ENCODE measurements around the gene TOR1A. TPM values are rescaled to one million over a fixed set of nuclear protein-coding genes. Genes with fewer than 3 reads are reported as not detected.

Gene TOR1A
- polyA plus RNA-seq, 1 donor = 32.4 TPM

- Histone ChIP-seq H3K9me3 (ENCODE audit: control insufficient read depth, low read depth, low read length) (no peaks in the 10 kb centered on the region), H3K4me3 (ENCODE audit: low read length) (no peak overlapping the region), H3K4me1 (ENCODE audit: control insufficient read depth, insufficient read depth, low read length) (no peaks in the 10 kb centered on the region), H3K27me3 (ENCODE audit: control insufficient read depth, insufficient read depth, low read length) (no peaks in the 10 kb centered on the region), H3K36me3 (ENCODE audit: control insufficient read depth, insufficient read depth, low read length) (peaks cover 38% of the 10 kb centered on the region), H3K27ac (ENCODE audit: low read length) (no peak overlapping the region)
- no peak for DNase-seq
- no CpG with 5 or more reads among the region's 14 CpGs for WGBS (ENCODE audit: insufficient coverage, low lambda C conversion rate)
Observed at GRCh38 chr9:129865668-129866320, 41.9 kb upstream of the TOR1A start.

- no CpG with 5 or more reads among the region's 11 CpGs for WGBS (ENCODE audit: insufficient coverage, low lambda C conversion rate)
- no peaks in the 10 kb centered on the region for H3K4me1 ChIP-seq (ENCODE audit: control insufficient read depth, insufficient read depth, low read length)
- H3K4me3 ChIP-seq (ENCODE audit: low read length) = no peak overlapping the region
- H3K36me3 ChIP-seq (ENCODE audit: control insufficient read depth, insufficient read depth, low read length) = peaks cover 42% of the 10 kb centered on the region
- no peaks in the 10 kb centered on the region for H3K9me3 ChIP-seq (ENCODE audit: control insufficient read depth, low read depth, low read length)
- no peaks in the 10 kb centered on the region for H3K27me3 ChIP-seq (ENCODE audit: control insufficient read depth, insufficient read depth, low read length)
- DNase-seq = no peak
- H3K27ac ChIP-seq (ENCODE audit: low read length) = no peak overlapping the region
Observed at GRCh38 chr9:129864991-129865647, 41.2 kb upstream of the TOR1A start.

GRCh38 chr9:129863059-129863690, 39.2 kb upstream of the TOR1A start:
- DNase-seq = no peak
- no peaks in the 10 kb centered on the region for H3K4me1 ChIP-seq (ENCODE audit: control insufficient read depth, insufficient read depth, low read length)
- no peak overlapping the region for H3K27ac ChIP-seq (ENCODE audit: low read length)
- no peaks in the 10 kb centered on the region for H3K9me3 ChIP-seq (ENCODE audit: control insufficient read depth, low read depth, low read length)
- WGBS (ENCODE audit: insufficient coverage, low lambda C conversion rate) = no CpG with 5 or more reads among the region's 14 CpGs
- peaks cover 49% of the 10 kb centered on the region for H3K36me3 ChIP-seq (ENCODE audit: control insufficient read depth, insufficient read depth, low read length)
- no peaks in the 10 kb centered on the region for H3K27me3 ChIP-seq (ENCODE audit: control insufficient read depth, insufficient read depth, low read length)
- H3K4me3 ChIP-seq (ENCODE audit: low read length) = no peak overlapping the region

- Histone ChIP-seq H3K4me1 (ENCODE audit: control insufficient read depth, insufficient read depth, low read length) (no peaks in the 10 kb centered on the region), H3K27ac (ENCODE audit: low read length) (no peak overlapping the region), H3K9me3 (ENCODE audit: control insufficient read depth, low read depth, low read length) (no peaks in the 10 kb centered on the region), H3K36me3 (ENCODE audit: control insufficient read depth, insufficient read depth, low read length) (peaks cover 56% of the 10 kb centered on the region), H3K27me3 (ENCODE audit: control insufficient read depth, insufficient read depth, low read length) (no peaks in the 10 kb centered on the region), H3K4me3 (ENCODE audit: low read length) (no peak overlapping the region)
- no CpG with 5 or more reads among the region's 12 CpGs for WGBS (ENCODE audit: insufficient coverage, low lambda C conversion rate)
- DNase-seq = no peak
Observed at GRCh38 chr9:129861447-129861827, 37.5 kb upstream of the TOR1A start.

- Histone ChIP-seq H3K27me3 (ENCODE audit: control insufficient read depth, insufficient read depth, low read length) (no peaks in the 10 kb centered on the region), H3K9me3 (ENCODE audit: control insufficient read depth, low read depth, low read length) (no peaks in the 10 kb centered on the region), H3K36me3 (ENCODE audit: control insufficient read depth, insufficient read depth, low read length) (peaks cover 57% of the 10 kb centered on the region), H3K4me1 (ENCODE audit: control insufficient read depth, insufficient read depth, low read length) (no peaks in the 10 kb centered on the region), H3K4me3 (ENCODE audit: low read length) (no peak overlapping the region), H3K27ac (ENCODE audit: low read length) (no peak overlapping the region)
- no peak for DNase-seq
- WGBS (ENCODE audit: insufficient coverage, low lambda C conversion rate) = no CpG with 5 or more reads among the region's 11 CpGs
Observed at GRCh38 chr9:129860653-129861446, 36.9 kb upstream of the TOR1A start.

- Histone ChIP-seq H3K4me3 (ENCODE audit: low read length) (no peak overlapping the region), H3K9me3 (ENCODE audit: control insufficient read depth, low read depth, low read length) (no peaks in the 10 kb centered on the region), H3K27me3 (ENCODE audit: control insufficient read depth, insufficient read depth, low read length) (no peaks in the 10 kb centered on the region), H3K36me3 (ENCODE audit: control insufficient read depth, insufficient read depth, low read length) (peaks cover 65% of the 10 kb centered on the region), H3K27ac (ENCODE audit: low read length) (no peak overlapping the region), H3K4me1 (ENCODE audit: control insufficient read depth, insufficient read depth, low read length) (no peaks in the 10 kb centered on the region)
- DNase-seq = no peak
- WGBS (ENCODE audit: insufficient coverage, low lambda C conversion rate) = no CpG with 5 or more reads among the region's 11 CpGs
Observed at GRCh38 chr9:129858167-129858962, 34.4 kb upstream of the TOR1A start.

- no peak overlapping the region for H3K4me3 ChIP-seq (ENCODE audit: low read length)
- WGBS (ENCODE audit: insufficient coverage, low lambda C conversion rate) = no CpG with 5 or more reads among the region's 7 CpGs
Observed at GRCh38 chr9:129857207-129857606, 33.3 kb upstream of the TOR1A start.

GRCh38 chr9:129854588-129855110, 30.7 kb upstream of the TOR1A start:
- DNase-seq = no peak
- Histone ChIP-seq H3K4me3 (ENCODE audit: low read length) (no peak overlapping the region), H3K27ac (ENCODE audit: low read length) (no peak overlapping the region), H3K36me3 (ENCODE audit: control insufficient read depth, insufficient read depth, low read length) (peaks cover 65% of the 10 kb centered on the region), H3K9me3 (ENCODE audit: control insufficient read depth, low read depth, low read length) (no peaks in the 10 kb centered on the region), H3K27me3 (ENCODE audit: control insufficient read depth, insufficient read depth, low read length) (no peaks in the 10 kb centered on the region), H3K4me1 (ENCODE audit: control insufficient read depth, insufficient read depth, low read length) (no peaks in the 10 kb centered on the region)
- WGBS (ENCODE audit: insufficient coverage, low lambda C conversion rate) = no CpG with 5 or more reads among the region's 4 CpGs

More at GRCh38 chr9:129857207-129857606, 33.3 kb upstream of the TOR1A start:
- DNase-seq = no peak
- H3K9me3 ChIP-seq (ENCODE audit: control insufficient read depth, low read depth, low read length) = no peaks in the 10 kb centered on the region
- H3K27me3 ChIP-seq (ENCODE audit: control insufficient read depth, insufficient read depth, low read length) = no peaks in the 10 kb centered on the region
- H3K27ac ChIP-seq (ENCODE audit: low read length) = no peak overlapping the region
- no peaks in the 10 kb centered on the region for H3K4me1 ChIP-seq (ENCODE audit: control insufficient read depth, insufficient read depth, low read length)
- H3K36me3 ChIP-seq (ENCODE audit: control insufficient read depth, insufficient read depth, low read length) = peaks cover 68% of the 10 kb centered on the region

- Histone ChIP-seq H3K27ac (ENCODE audit: low read length) (no peak overlapping the region), H3K36me3 (ENCODE audit: control insufficient read depth, insufficient read depth, low read length) (peaks cover 59% of the 10 kb centered on the region), H3K4me3 (ENCODE audit: low read length) (no peak overlapping the region), H3K4me1 (ENCODE audit: control insufficient read depth, insufficient read depth, low read length) (no peaks in the 10 kb centered on the region), H3K27me3 (ENCODE audit: control insufficient read depth, insufficient read depth, low read length) (no peaks in the 10 kb centered on the region), H3K9me3 (ENCODE audit: control insufficient read depth, low read depth, low read length) (no peaks in the 10 kb centered on the region)
- 60% methylated on average over 1 of the region's 3 CpGs for WGBS (ENCODE audit: insufficient coverage, low lambda C conversion rate)
- no peak for DNase-seq
Observed at GRCh38 chr9:129853614-129854013, 29.7 kb upstream of the TOR1A start.
